Activated effector memory CD4-positive, alpha-beta T cell treated with Interleukin-2 at 50 U/mL for 16 hours (primary cell): ENCODE measurements around the gene ACP4.
"Not testable (repeated sequence)": the region's sequence is repeated elsewhere in the genome, so short reads cannot be mapped to it uniquely, and the experiment has no call there.

Experiments
- DNase-seq: peaks from one replicate; pipeline ENCODE4 v3.0.0-alpha.2; 2020

Gene ACP4, protein sequence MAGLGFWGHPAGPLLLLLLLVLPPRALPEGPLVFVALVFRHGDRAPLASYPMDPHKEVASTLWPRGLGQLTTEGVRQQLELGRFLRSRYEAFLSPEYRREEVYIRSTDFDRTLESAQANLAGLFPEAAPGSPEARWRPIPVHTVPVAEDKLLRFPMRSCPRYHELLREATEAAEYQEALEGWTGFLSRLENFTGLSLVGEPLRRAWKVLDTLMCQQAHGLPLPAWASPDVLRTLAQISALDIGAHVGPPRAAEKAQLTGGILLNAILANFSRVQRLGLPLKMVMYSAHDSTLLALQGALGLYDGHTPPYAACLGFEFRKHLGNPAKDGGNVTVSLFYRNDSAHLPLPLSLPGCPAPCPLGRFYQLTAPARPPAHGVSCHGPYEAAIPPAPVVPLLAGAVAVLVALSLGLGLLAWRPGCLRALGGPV

DNA sequence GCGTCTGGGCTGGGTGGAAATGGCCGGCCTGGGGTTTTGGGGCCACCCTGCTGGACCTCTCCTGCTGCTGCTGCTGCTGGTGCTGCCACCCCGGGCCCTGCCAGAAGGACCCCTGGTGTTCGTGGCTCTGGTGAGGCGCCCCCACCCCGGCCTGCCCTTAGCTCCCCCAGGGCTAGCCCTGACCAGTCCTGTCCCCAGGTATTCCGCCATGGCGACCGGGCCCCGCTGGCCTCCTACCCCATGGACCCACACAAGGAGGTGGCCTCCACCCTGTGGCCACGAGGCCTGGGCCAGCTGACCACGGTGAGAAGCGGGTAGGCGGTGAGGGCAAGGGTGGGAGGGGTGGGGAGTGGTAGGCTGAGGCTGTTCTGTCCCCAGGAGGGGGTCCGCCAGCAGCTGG, at the start of gene ACP4:
Gene ACP4 (plus strand): TSS at position 20 of the 400 bp plus-strand sequence. CDS start 0 bp downstream, at position 20.
- DNase-seq, result no peak

DNA sequence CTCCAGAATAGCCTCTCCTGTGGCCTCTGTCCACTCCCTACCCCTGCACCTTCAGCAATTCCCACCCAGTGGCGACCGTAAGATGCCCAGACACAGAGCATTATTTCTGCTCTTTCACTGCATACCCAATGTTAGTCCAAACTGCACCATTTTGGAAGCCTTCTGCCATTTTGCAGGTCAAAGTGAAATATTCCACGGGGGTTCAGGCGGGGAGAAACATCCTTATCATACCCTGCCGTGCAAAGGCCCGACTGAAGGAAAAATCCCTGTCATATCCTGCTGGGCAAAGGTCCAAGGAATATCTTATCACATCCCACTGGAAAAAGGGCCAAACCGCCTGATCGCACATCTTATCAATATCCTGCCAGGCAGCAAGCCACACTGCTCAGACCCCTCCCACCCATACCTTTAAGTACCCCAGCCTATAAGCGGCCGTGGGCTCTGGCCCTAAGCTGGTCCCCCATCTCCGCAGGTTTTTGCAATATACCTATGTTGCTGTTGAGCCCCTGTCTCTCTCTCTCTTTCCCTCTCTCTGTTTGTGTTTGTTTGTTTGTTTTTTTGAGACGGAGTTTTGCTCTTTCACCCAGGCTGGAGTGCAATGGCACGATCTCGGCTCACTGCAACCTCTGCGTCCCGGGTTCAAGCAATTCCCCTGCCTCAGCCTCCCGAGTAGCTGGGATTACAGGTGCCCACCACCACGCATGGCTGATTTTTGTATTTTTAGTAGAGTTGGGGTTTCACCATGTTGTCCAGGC, 48.9 kb upstream of the ACP4 start:
- no peak for DNase-seq

DNA sequence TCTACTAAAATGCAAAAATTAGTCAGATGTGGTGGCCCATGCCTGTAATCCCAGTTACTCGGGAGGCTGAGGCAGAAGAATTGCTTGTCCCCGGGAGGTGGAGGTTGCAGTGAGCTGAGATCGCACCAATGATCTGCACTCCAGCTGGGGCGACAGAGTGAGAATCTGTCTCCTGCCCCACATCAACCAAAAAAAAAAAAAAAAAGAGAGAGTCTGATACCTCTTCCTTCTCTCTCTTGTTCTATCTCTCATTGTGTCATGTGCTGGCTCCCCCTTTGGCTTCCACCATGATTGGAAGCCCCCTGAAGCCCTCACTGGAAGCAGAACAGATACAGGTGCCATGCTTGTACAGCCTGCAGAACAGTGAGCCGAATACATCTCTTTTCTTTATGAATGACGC, 46.7 kb upstream of the ACP4 start:
- no peak for DNase-seq

DNA sequence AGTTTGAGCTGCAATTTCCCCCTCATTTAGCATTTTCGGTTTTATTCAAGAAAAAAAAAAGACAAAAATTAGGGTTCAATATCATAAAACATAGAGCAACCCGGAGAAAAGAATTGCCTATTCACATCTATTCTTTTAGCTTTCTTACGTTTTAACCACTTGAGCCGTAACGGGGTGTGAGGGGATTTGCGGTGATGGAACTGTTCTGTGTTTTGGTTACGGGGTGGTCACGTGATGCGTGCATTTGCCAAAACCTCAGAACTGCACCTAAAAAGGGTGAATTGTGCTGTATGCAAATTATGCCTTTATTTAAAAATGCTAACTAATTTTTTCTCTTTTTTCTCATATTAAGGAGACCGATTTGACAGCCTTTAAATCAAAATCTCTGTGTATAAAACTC, 45.0 kb upstream of the ACP4 start:
- no peak for DNase-seq

DNA sequence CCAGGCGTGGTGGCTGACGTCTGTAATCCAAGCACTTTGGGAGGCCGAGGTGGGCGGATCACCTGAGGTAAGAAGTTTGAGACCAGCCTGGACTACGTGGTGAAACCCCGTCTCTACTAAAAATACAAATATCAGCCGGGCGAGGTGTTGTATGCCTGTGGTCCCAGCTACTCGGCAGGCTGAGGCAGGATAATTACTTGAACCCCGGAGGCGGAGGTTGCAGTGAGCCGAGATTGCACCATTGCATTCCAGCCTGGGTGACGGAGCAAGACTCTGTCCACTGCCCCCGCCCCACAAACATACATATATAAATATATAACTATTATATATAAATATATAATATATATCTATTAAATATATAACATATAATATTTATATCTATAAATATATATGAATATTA, 43.1 kb upstream of the ACP4 start:
- DNase-seq, result not testable (repeated sequence)

DNA sequence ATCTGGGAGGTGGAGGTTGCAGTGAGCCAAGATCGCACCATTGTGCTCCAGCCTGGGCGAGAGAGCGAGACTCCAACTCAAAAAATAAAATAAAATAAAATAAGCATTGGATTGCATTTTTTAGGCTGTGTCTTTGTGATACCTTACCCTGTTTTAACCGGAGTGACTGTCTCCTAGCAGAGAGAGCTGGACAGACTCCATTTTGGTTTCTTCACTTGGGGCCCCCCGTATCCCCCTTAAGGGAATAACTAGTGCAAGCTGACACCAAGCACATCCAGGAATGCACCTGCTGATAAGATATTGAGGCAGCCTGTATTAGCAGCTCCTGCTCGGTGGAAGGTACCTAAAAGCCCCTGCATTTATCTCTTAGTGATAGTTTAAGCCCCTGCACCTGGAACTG, 40.7 kb upstream of the ACP4 start:
- no peak for DNase-seq

DNA sequence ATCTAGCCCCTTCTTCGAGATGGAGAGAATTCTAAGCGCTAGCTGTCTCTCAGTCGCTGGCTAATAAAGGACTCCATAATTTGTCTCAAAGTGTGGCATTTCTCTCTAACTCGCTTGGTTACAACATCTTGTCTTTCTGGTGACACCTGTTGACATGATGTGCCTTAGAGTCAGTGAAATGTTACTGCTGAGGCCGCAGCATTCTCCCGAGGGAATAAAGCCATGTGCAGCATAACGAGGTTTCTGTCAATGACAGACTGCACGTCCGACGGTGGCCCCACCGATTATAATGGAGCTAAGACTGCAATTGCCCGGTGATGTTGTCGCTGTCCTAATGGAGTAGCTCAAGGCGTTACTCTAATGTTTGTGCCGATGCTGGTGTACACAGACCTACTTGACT, 40.2 kb upstream of the ACP4 start:
- no peak for DNase-seq

DNA sequence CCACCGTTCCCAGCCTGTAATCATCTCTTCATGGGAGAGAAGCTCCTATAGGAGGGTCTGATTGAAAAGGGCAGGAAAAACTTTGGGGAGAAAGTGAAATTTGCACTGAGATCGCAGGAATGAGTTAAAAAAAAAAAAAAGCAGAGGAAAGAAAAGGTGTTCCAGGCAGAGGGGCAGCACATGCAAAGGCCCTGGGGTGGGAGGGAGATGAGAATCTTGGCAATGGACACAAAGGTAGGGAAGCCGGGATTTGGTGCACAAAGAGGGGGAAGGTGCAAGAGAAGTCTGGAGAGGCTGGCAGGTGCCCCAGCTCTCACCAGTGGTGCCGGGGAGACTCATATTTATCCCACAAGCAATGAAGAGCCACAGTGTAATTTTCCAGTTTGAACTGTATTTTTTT, 36.3 kb upstream of the ACP4 start:
- DNase-seq, result no peak

DNA sequence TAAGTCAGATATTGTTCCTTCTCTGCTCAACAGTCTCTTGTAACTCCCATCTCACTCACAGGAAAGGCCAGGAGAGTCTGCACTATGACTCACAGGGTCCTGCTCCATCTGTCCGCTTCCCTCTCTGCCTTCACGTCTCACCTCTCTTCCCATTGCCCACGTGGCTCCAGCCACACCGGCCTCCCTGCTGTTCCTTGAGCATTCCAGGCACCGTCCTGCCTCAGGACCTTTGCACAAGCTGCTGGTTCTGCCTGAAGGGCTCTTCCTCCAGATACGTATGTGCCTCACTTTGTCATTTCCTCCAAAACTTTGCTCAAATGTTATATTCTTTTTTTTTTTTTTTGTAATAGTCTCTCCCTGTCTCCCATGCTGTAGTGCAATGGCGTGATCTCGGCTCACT, 34.0 kb upstream of the ACP4 start:
- DNase-seq, result not testable (repeated sequence)

DNA sequence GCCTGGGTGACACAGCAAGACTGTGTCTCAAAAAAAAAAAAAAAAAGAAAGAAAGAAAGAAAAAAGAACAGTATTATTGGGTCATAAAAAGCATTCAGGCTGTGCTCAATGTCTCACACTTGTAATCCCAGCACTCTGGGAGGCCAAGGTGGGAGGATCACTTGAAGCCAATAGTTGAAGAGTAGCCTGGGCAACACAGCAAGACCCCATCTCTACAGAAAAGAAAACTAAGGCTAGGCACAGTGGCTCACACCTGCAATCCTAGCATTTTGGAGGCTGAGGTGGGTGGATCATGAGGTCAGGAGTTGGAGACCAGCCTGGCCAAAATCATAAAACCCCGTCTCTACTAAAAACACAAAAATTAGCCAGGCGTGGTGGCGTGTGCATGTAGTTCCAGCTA, 32.6 kb upstream of the ACP4 start:
- not testable (repeated sequence) for DNase-seq

DNA sequence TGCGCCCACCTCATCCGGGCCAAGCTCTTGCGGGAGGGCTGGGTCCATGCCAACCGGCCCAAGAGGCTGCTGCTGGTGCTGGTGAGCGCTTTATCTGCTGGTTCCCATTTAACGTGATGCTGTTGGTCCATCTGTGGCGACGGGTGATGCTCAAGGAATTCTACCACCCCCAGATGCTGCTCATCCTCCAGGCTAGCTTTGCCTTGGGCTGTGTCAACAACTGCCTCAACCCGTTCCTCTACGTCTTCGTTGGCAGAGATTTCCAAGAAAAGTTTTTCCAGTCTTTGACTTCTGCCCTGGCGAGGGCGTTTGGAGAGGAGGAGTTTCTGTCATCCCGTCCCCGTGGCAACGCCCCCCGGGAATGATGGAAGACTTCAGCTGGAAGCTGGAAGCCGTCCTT, 31.1 kb upstream of the ACP4 start:
- not testable (repeated sequence) for DNase-seq

DNA sequence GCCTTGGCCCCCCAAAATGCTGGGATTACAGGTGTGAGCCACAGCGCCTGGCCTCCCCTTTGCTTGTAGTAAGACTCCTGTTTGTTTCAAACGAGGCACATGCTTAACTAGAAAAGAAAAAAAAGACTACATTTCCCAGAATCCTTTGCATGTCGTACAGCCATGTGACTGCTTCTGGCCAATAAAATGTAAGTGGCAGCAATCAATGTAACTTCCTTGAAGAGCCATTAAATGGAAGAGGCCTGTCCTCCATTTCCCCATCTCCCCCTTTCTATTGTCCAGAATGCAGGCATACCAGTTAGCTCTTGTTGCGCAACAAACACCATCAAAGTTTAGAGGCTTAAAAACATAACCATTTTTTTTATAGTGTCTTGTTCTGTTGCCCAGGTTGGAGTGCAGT, 30.3 kb upstream of the ACP4 start:
- no peak for DNase-seq

DNA sequence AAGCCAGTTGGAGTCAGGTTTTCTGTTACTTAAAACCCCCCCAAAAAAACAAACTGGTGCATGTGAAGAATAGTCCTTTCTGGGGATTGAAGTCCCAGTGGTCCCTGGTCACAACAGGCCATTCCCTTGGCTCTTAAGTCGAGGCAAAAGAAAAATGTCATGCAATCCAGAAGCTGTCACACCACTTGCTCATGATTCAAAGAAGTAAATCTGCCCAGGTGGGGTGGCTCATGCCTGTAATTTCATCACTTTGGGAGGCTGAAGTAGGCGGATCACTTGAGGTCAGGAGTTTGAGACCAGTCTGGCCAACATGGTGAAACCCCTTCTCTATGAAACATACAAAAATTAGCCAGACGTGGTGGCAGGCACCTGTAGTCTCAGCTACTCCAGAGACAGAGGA, 28.7 kb upstream of the ACP4 start:
- DNase-seq, result not testable (repeated sequence)

DNA sequence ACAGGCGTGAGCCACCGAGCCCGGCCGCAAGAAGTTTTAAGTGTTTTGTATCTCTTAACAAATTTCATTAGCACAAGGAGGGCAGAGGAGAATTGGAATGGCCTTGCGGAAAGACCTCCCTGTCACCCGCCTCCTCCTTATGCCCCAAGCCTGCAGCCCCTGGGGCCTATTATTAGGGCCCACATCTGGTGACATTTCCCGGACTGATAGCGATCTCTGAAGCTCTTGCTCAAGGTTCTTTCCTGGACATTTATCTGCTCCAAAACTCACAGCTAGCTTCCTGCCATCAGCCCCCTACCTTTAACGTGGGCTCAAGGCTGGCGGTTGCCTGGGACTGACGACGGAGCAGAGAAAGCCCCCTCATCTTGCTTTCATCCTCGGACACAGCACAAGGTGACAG, 26.7 kb upstream of the ACP4 start:
- not testable (repeated sequence) for DNase-seq

DNA sequence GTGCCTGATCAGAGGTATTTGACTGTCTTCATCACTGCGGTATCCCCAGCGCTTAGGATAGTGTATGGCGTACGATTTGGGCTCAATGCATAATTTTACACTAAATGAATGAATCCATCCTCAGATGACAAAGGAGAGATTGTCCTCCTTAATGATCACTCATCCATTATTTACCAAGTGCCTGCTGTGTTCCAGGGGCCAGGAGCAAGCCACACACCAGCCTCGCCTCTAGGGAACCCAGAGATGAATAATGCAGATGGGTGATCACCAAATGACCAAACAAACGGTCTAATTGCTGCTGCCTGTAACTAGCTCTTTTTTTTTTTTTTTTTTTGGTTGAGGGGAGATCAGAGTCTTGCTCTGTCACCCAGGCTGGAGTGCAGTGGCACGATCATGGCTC, 25.8 kb upstream of the ACP4 start:
- no peak for DNase-seq

DNA sequence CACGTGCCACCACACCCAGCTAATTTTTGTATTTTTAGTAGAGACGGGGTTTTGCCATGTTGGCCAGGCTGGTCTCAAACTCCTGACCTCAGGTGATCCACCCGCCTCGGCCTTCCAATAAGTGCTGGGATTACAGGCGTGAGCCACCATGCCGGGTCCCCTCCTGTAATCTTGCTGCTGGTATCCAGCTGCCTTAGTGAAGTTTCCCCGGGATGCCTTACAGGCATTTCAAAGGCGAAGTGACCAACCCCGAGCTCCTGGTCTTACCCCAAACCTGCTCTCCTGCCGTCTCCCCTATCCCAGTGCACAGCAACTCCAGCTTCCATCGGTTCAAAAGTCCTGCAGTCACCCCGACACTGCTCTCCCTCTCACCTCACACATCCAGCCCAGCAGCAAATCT, 23.5 kb upstream of the ACP4 start:
- DNase-seq, result not testable (repeated sequence)

DNA sequence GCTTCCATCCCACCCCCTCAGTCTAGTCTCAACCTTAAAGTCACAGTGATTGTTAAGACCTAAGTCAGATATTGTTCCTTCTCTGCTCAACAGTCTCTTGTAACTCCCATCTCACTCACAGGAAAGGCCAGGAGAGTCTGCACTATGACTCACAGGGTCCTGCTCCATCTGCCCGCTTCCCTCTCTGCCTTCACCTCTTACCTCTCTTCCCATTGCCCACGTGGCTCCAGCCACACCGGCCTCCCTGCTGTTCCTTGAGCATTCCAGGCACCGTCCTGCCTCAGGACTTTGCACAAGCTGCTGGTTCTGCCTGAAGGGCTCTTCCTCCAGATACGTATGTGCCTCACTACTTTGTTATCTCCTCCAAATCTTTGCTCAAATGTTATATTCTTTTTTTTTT, 23.0 kb upstream of the ACP4 start:
- DNase-seq, result not testable (repeated sequence)

DNA sequence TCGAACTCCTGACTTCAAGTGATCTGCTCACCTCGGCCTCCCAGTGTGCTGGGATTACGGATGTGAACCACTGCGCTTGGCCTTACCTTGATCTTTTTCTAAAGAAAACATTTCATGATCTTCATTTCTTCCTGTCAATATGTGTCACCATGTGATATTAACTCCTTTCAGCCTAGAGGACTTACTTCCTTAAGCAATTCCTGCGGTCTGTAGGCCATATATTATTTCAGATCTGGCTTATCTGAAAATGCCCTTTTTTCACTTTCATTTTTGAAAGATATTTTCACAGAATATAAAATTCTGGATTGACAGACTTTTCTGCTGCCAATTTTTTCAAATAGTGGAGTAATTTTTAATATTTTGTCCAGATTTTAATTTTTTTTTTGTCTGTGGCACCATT, 21.9 kb upstream of the ACP4 start:
- no peak for DNase-seq

DNA sequence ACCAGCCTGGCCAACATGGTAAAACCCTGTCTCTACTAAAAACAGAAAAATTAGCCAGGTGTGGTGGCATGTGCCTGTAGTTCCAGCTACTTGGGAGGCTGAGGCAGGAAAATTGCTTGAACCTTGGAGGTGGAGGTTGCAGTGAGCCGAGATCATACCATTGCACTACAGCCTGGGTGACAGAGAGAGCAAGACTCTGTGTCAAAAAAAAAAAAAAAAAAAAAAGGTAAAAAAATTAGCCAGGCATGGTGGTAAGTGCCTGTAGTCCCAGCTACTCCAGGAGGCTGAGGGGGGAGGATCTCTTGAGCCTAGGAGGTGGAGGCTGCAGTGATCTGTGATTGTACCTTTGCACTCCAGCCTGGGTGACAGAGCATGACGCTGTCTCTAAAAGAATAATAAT, 20.1 kb upstream of the ACP4 start, which contains the start of gene GPR32:
Gene GPR32 (plus strand): TSS at position 301 of the 400 bp plus-strand sequence. CDS start 137 bp downstream, outside the sequence.
- not testable (repeated sequence) for DNase-seq

DNA sequence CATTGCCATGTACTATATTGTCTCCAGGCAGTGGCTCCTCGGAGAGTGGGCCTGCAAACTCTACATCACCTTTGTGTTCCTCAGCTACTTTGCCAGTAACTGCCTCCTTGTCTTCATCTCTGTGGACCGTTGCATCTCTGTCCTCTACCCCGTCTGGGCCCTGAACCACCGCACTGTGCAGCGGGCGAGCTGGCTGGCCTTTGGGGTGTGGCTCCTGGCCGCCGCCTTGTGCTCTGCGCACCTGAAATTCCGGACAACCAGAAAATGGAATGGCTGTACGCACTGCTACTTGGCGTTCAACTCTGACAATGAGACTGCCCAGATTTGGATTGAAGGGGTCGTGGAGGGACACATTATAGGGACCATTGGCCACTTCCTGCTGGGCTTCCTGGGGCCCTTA, 19.3 kb upstream of the ACP4 start:
- DNase-seq, result no peak

DNA sequence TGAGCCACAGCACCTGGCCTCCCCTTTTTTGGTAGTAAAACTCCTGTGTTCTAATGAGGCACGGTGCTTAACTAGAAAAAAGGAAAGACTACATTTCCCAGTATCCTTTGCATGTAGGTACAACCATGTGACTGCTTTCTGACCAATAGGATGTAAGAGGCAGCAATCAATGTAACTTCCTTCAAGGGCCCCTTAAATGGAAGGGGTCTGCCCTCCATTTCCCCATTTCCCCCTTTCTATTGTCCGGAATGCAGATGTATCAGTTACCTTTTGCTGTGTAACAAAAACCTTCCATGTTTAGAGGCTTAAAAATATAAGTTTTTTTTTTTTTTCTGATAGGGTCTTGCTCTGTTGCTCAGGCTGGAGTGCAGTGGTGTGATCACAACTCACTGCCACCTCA, 17.7 kb upstream of the ACP4 start:
- DNase-seq, result no peak

DNA sequence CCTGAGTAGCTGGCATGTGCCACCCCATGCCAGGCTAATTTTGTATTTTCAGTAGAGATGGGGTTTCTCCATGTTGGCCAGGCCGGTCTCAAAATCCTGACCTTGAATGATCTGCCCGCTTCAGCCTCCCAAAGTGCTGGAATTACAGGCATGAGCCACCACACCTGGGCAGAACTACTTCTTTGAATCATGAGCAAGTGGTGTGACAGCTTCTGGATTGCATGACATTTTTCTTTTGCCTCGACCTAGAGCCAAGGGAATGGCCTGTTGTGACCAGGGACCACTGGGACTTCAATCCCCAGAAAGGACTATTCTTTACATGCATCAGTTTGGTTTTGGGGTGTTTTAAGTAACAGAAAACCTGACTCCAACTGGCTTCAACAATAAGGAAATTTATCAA, 17.3 kb upstream of the ACP4 start:
- DNase-seq, result not testable (repeated sequence)

DNA sequence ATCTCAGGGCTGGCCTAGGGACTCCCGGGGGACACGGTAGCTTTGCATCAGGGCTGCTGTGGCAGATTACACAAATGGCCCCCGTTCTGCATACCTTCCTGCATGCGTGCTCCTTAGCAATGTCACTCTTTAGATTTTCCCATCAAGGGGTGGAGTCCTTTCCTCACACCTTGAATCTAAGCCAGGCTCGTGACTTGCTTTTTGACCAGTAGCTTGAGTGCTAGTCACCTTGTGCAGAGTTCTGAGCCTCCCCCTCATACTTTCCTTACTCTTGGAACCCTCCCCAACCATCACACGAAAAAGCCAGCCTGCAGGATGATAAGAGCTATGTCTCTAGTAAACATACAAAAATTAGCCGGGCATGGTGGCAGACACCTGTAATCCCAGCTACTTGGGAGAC, 16.8 kb upstream of the ACP4 start:
- not testable (repeated sequence) for DNase-seq

DNA sequence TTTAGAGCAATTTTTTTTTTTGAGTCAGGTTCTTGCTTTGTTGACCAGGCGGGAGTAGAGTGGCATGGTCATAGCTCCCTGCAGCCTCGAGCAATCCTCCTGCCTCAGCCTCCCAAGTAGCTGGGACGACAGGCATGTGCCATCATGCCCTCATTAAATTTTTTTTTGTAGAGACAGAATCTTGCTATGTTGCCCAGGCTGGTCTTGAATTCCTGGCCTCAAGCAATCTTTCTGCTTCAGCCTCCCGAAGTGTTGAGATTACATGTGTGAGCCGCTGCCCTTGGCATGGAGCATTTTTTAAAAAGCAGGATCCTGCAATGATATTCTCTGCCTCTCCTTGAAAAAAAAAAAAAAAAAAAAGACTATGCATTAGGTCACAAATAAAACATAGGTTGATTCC, 14.1 kb upstream of the ACP4 start:
- no peak for DNase-seq
